Urinary bladder (tissue), 4 donors: ENCODE measurements around the gene ABCC6. TPM values are rescaled to one million over a fixed set of nuclear protein-coding genes. Genes with fewer than 3 reads are reported as not detected.
"Not testable (repeated sequence)": the region's sequence is repeated elsewhere in the genome, so short reads cannot be mapped to it uniquely, and the experiment has no call there.

Source experiments
- DNase-seq: peaks from one replicate; pipeline ENCODE4 v3.0.0-alpha.2; 2015; ENCODE audit errors: extremely low spot score
- H3K27ac ChIP-seq: one replicate; pipeline ENCODE4 v1.5.1; 2013; ENCODE audit warnings: low read depth, mild to moderate bottlenecking, moderate library complexity
- H3K36me3 ChIP-seq: one replicate; pipeline ENCODE4 v1.6.1; 2013; ENCODE audit warnings: mild to moderate bottlenecking, moderate library complexity; ENCODE audit not compliant: insufficient read depth
- H3K4me1 ChIP-seq: one replicate; pipeline ENCODE4 v1.6.1; 2013; ENCODE audit warnings: mild to moderate bottlenecking, moderate library complexity; ENCODE audit not compliant: insufficient read depth
- H3K4me3 ChIP-seq: one replicate; pipeline ENCODE4 v1.5.1; 2013; ENCODE audit warnings: low read depth, low read length
- WGBS: extraction: QIAGEN DNeasy Blood & Tissue Kit; methylation state at CpG from one replicate; pipeline ENCODE4 v1.1.7; 2013; 5-methylcytosine and 5-hydroxymethylcytosine counted together
- polyA plus RNA-seq: library from polyadenylated mRNA; stranded (reverse); fragments of 200-250 nt; gene quantifications from one replicate; pipeline ENCODE4 v1.2.3, GENCODE V29; 2013
- total RNA-seq: library from RNA; depleted of rRNA; stranded (reverse); fragments of >200 nt; gene quantifications from one replicate; pipeline ENCODE4 v1.2.3, GENCODE V29; 2014
- donor health status: healthy with polysubstance abuse.
- donor health status: healthy.

Gene ABCC6
- total and polyA plus RNA-seq, 2 donors = 0.41 to 2.8 TPM

DNA sequence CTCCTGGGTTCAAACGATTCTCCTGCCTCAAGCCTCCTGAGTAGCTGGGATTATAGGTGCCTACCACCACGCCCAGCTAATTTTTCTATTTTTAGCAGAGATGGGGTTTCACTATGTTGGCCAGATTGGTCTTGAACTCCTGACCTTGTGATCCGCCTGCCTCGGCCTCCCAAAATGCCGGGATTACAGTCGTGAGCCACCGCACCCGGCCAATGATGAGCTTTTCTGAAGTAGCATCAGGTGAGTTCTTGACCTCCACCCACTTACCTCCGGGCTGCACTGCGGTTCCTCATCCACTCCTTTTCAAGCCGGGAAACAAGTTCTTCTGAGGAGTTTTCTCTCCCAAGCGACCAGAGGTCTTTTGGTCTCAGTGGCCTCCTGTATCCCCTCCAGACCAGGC is 14.8 kb downstream of the ABCC6 start:
- H3K36me3 ChIP-seq, DNase-seq, H3K4me3 ChIP-seq, H3K27ac ChIP-seq, H3K4me1 ChIP-seq: not testable (repeated sequence)
- WGBS = 91% methylated on average over 11 of the region's 12 CpGs

DNA sequence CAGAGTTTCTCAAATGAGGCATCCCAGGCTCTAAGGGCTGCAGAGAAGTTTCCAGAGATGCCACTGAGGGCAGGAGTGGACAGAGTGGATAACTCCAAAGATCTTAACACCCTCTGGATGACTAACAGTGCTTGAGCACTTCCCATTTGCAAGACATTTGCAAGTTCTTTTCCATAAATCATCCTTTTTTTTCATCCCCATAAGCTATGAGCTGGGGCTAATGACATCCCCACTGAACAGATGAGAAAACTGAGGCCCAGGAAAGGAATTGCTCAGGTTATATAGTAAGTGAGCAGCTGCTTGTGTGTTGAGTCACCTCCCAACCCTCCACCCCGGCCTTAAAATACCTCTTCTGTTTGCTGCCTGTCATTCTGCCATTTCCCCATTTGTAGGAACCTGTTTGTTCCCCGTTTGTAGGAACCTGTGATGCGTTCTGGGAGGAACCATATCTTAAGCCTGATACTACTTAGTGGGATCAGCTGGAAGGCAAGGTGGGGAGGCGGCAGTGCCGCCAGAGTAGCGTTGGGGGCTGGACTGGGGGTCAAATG is 15.4 kb downstream of the ABCC6 start:
- not testable (repeated sequence) for H3K4me3 ChIP-seq, DNase-seq, H3K36me3 ChIP-seq, H3K27ac ChIP-seq, H3K4me1 ChIP-seq
- WGBS = 87% methylated on average over 6 of the region's 6 CpGs

GRCh38 chr16:16207097-16207786 is 16.1 kb downstream of the ABCC6 start:
- not testable (repeated sequence) for H3K27ac ChIP-seq, H3K4me3 ChIP-seq, H3K4me1 ChIP-seq, H3K36me3 ChIP-seq, DNase-seq
- WGBS = 68% methylated on average over 4 of the region's 4 CpGs

DNA sequence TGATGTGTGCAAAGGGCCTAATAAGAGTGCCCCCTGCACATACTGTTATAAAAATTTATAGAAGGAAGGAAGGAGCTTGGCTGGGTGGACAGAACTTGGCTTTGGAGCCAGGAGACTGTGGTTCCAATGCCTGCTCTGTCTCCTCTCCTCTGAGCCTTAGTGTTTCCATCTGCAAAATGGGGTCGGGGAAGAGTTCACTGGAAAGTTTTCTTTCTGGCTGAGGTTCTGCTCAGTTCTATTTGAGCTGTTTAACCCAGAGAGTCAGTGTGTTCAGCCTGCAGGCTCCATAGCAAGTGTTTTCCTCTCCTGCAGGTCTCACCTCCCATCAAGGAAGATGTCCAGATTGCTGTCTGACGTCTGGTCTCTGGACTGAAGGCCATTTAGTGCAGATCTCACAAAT is 17.4 kb downstream of the ABCC6 start:
- H3K4me3 ChIP-seq, DNase-seq, H3K36me3 ChIP-seq, H3K27ac ChIP-seq, H3K4me1 ChIP-seq: not testable (repeated sequence)
- 91% methylated on average over 2 of the region's 2 CpGs for WGBS

- not testable (repeated sequence) for H3K27ac ChIP-seq, DNase-seq, H3K36me3 ChIP-seq, H3K4me1 ChIP-seq, H3K4me3 ChIP-seq
- 74% methylated on average over 8 of the region's 8 CpGs for WGBS
Observed at GRCh38 chr16:16204552-16204951, 18.7 kb downstream of the ABCC6 start.

DNA sequence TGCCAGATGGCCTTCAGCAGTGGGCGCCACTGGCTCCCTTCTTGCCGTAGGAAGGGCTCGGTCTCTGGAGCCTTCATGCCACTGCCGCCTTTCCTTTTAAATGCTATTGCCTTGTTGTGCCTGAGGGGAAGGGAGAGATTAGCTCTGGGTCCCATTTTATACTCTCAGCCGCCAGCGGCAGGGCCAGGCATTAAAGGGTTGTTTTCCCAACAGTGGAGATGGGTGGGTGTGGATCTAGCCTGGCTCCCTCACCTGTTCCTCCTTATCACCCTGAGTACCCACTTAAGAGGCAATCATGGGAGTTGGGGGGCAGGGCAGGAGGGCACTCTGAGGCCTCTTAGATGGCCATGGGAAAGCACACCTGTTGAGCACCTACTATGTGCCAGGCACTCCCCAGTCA is 19.8 kb downstream of the ABCC6 start:
- not testable (repeated sequence) for DNase-seq, H3K27ac ChIP-seq, H3K36me3 ChIP-seq, H3K4me1 ChIP-seq, H3K4me3 ChIP-seq
- WGBS = 96% methylated on average over 6 of the region's 6 CpGs

- not testable (repeated sequence) for H3K4me1 ChIP-seq, H3K4me3 ChIP-seq, H3K27ac ChIP-seq, H3K36me3 ChIP-seq
- 42% methylated on average over 3 of the region's 4 CpGs for WGBS
- DNase-seq = peak; percentile 25
Observed at GRCh38 chr16:16202400-16203143, 20.7 kb downstream of the ABCC6 start.

DNA sequence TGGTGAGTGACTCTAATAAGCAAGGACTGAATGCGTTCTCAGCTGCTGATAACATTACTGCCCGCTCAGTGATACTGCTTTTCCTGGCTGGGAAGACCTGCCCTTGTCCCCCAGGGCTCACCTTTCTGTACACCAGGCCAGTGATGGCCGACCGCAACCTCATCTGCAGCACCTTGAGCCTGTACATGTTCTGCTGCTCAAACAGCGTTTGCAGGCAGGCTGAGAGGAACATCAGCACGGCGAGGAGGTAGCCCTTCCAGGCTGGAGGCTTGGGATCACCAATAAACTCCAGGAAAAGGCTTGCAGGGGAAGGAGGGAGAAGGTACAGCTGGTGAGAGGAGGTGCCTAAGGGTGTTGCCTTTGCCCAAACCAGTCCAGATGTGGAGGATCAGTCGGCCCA is 21.4 kb downstream of the ABCC6 start:
- not testable (repeated sequence) for H3K27ac ChIP-seq, H3K36me3 ChIP-seq, DNase-seq, H3K4me3 ChIP-seq, H3K4me1 ChIP-seq
- WGBS = 71% methylated on average over 7 of the region's 8 CpGs

- not testable (repeated sequence) for DNase-seq, H3K4me3 ChIP-seq, H3K4me1 ChIP-seq, H3K36me3 ChIP-seq, H3K27ac ChIP-seq
- WGBS = 91% methylated on average over 5 of the region's 5 CpGs
Observed at GRCh38 chr16:16200391-16200790, 22.9 kb downstream of the ABCC6 start.

DNA sequence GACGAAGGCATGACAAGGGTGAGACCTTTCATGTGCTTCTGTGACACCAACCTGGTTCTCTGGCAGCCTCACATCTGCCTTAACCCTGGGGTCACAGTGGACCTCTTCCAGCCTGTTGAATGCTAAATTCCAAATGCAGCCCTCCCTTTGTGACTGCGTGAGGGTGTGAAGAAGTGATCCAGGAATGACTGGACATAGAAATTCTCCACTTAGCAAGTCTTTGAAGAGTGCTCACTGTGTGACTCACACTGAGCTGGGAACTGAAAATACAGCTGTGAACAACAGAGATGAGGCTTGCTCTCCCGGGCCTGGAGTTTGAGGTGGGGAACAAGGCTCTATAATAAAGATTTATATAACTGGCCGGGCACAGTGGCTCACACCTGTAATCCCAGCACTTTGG is 23.9 kb downstream of the ABCC6 start:
- not testable (repeated sequence) for H3K27ac ChIP-seq, H3K4me3 ChIP-seq, H3K36me3 ChIP-seq, DNase-seq, H3K4me1 ChIP-seq
- WGBS = 68% methylated on average over 4 of the region's 4 CpGs

DNA sequence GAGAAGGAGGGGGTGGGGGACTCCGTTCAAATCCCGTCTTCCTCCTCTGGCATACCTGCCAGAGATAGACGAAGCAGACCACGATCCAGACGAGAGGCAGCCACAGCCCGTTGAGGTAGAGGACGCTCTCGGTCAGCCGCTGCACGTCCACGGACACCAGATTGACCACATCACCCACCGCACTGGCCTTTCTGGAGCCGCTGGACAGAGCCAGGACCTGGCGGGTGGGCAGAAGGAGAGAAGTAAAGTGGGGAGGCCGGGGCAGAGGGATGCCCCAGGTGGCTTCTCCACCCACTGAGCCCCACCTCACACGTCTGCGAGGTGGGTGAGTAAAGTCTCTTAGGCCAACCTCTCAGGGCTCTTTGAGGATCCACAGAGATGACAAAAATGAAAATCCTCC is 25.3 kb downstream of the ABCC6 start:
- Histone ChIP-seq H3K27ac (no peak overlapping the region), H3K36me3 (no peaks in the 10 kb centered on the region), H3K4me1 (no peaks in the 10 kb centered on the region), H3K4me3 (no peak overlapping the region)
- DNase-seq = no peak
- WGBS = 75% methylated on average over 17 of the region's 17 CpGs

GRCh38 chr16:16197331-16197730 is 26.0 kb downstream of the ABCC6 start:
- 56% methylated on average over 3 of the region's 3 CpGs for WGBS
- Histone ChIP-seq H3K27ac (no peak overlapping the region), H3K4me3 (no peak overlapping the region), H3K4me1 (no peaks in the 10 kb centered on the region), H3K36me3 (no peaks in the 10 kb centered on the region)
- no peak for DNase-seq

DNA sequence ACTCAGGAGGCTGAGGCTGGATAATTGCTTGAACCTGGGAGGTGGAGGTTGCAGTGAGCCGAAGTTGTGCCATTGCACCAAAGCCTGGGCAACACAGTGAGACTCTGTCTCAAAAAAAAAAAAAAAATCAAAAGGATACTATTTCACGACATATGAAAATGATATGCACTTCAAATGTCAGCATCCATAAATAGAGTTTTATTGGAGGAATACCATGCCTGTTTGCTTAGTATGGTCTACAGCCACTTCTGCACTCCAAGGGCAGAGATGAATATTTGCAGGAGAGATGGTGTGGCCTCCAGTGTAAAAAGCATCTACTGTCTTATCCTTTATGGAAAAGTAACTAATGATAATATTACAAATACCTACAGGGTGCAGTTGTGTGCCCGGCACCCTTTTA is 27.2 kb downstream of the ABCC6 start:
- Histone ChIP-seq H3K4me3 (no peak overlapping the region), H3K36me3 (no peaks in the 10 kb centered on the region), H3K4me1 (no peaks in the 10 kb centered on the region), H3K27ac (no peak overlapping the region)
- no peak for DNase-seq
- 83% methylated on average over 3 of the region's 3 CpGs for WGBS

GRCh38 chr16:16191493-16192167 is 31.7 kb downstream of the ABCC6 start:
- WGBS = 61% methylated on average over 7 of the region's 8 CpGs
- no peak for DNase-seq

More at GRCh38 chr16:16191493-16192167, 31.7 kb downstream of the ABCC6 start:
- Histone ChIP-seq H3K4me1 (no peaks in the 10 kb centered on the region), H3K36me3 (no peaks in the 10 kb centered on the region), H3K4me3 (no peak overlapping the region), H3K27ac (no peak overlapping the region)
